CD4-positive, alpha-beta T cell treated with Interleukin-1 beta for 1 hour (primary cell): Measurements from ENCODE around the gene WASHC1.
"Not testable (repeated sequence)": the region's sequence is repeated elsewhere in the genome, so short reads cannot be mapped to it uniquely, and the experiment has no call there.

Source experiments
- DNase-seq, 2 donors: peaks; one replicate each; pipeline ENCODE4 v3.0.0-alpha.2; 2020 to 2022

Gene WASHC1

GRCh38 chr9:14129-14809 lies 15.0 kb downstream of the WASHC1 start:
- DNase-seq: not testable (repeated sequence)

- peak; percentile 70 to 87 for DNase-seq
Observed at GRCh38 chr9:11206-11605, 18.1 kb downstream of the WASHC1 start.

DNA sequence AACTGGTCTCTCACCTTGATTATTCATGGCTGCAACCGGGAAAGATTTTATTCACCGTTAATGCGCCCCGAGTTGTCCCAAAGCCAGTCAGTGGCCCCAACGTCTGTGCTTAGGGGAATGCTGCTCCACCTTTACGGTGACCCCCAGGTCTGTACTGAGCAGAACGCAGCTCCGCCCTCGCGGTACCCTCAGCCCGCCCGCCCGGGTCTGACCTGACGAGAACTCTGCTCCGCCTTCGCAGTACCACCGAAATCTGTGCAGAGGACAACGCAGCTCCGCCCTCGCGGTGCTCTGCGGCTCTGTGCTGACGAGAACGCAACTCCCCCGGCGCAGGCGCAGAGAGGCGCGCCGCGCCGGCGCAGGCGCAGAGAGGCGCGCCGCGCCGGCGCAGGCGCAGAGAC lies 18.6 kb downstream of the WASHC1 start:
- peak in 1 of 2 donors; percentile 52 for DNase-seq

DNA sequence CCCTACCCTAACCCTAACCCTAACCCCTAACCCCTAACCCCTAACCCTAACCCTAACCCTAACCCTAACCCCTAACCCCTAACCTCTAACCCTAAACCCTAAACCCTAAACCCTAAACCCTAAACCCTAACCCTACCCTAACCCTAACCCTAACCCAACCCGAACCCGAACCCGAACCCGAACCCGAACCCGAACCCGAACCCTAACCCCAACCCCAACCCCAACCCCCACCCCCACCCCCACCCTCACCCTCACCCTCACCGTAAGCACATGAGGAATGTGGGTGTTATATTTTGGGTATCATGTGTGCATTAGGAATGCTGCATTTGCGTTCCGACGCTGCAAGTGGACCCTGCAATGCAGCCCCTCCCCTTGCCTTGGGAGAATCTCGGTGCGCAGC lies 19.0 kb downstream of the WASHC1 start:
- not testable (repeated sequence) for DNase-seq
